ENCODE data around the gene DAPL1.
"Not testable (repeated sequence)": the region's sequence is repeated elsewhere in the genome, so short reads cannot be mapped to it uniquely, and the experiment has no call there.

DAPL1 gene

DNA sequence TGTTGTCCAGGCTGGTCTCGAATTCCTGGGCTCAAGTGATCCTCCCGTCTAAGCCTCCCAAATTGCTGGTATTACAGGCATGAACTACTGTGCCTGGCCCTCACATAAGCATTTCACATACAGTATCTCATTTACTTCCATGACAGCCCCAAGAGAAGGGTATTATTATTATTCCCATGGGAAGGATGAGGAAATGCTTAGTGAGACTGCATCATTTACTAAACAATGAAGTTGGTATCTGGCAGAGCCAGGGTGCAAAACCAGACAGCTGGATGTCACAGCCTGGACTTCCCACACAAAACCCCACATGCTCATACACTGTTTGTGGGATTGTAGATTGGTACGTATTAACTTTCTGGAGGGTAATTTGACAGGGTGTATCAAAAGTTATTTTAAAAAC lies 29.9 kb downstream of the DAPL1 start:
- no peak for DNase-seq

DNA sequence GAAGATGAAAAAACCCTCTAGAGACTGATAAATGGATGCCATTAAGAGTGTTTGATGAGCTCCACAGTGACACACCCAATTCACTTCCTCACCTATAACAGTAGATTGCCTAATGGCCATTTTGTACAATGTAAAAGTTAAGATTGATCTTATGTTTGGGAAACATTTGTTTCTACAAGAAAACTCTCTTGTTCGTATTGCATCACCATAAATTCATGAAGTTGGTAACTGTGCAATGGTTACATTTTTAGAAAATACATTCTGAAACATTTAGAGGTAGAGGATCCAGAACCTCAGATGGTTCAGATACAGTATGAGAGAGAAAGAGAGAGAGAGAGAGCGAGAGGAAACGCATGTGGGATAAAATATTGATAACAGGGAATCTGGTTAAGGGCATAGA lies 31.8 kb downstream of the DAPL1 start:
- no peak for DNase-seq

DNA sequence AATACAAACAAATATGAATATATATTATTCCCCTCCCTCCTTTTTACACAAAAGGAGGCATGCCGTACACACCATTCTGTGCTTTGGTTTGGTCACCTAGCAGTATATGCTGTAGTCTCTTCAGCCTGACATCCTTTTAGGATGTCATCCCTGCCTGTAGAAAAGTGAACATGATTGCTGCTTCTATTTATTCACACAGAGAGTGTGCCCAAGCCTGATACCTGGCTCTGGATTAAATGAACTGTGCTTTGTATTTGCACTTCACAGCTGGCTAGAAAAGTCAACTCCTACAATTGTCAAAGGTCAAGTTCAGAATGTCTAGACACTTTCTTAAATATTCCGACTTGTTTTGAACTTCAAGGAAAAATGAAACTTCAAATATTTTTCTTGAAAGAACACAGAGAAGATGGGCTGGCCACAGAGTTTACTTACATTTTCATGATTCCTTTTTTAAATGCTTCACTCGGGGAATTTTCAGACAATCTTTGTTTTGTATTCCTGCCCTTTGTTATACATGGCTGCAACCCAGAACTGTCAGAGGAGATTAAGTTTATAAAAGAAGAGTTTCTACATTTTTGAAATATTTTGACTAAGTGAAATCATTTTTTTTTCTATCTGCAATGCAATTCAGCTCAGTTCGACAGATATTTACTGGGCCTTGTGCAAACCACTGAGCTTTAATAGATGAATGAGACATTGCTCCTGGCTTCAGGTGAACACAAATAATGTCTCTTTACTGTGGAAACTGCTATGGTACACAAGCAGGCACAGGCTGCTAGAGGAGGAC lies 33.5 kb downstream of the DAPL1 start:
- no peak for DNase-seq

DNA sequence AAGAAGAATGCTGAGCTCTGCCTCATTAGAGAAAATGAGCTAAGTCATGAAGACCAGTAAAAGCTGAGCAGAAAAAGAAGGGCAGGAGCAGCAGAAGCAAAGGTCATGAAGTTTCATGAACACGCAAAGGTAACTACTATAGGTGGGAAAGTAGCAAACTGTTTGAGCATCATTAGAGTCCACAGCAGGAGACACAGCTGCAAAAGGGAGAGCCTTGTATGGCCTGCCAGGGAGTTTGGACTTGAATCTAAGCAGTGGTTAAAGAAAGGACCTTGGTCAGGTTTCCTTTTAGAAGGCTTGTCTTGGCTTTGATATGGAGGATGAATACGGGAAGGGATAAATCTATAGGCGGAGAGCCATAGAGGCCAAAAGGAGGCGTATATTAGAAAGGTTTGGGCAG lies 34.0 kb downstream of the DAPL1 start:
- no peak for DNase-seq

DNA sequence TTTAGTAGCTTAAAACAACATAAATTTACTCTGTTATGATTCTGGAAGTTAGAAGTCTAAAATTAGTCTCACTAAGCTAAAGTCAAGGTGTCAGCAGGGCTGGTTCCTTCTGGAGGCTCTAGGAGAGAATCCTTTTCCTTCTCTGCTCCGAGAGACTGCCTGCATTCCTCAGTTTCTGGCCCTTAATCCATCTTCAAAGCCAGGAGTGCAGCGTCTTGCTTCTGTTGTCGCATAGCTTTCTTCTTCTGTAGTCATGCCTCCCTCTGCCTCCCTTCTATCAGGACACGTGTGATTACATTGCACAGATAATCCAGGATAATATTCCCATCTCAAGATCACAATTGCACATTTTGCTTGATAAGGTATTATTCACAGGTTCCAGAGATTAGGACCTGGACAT lies 35.1 kb downstream of the DAPL1 start:
- no peak for DNase-seq

DNA sequence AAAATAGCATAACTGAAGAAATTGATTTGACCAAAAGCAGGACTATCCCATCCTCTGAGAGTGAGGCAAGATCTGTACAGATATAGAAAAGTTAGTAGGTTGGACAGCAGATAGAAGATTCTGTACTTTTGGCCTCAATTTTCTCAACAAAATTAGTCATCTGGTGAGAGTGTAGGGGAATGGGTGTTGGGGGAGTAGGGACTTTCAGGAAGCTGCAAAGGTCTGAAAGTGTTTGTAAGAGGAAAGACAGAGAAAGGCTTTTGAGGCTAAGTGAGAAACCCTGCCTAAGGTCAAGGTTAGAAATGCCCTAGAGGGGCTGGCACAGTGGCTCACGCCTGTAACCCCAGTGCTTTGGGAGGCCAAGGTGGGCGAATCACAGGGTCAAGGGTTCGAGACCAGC lies 40.3 kb downstream of the DAPL1 start:
- DNase-seq: no peak

DNA sequence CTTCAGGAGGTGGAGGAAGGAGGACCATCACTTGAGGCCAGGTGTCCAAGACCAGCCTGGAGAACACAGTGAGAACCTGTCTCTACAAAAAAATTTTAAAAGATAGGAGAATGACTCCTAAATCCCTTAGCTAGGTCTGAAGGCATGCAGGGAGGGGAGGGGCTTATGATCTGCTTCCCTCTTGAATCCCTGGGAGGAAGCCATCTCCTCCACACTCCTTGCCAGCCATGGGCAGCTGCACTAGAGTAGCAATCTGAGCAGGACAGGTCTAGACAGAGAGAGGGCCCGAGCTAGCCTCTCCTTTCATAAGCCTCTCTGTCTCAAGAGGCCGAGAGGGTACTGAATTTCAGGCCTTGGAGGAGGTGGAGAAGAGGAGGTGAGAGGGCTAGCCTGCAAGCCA lies 42.5 kb downstream of the DAPL1 start:
- DNase-seq: no peak

DNA sequence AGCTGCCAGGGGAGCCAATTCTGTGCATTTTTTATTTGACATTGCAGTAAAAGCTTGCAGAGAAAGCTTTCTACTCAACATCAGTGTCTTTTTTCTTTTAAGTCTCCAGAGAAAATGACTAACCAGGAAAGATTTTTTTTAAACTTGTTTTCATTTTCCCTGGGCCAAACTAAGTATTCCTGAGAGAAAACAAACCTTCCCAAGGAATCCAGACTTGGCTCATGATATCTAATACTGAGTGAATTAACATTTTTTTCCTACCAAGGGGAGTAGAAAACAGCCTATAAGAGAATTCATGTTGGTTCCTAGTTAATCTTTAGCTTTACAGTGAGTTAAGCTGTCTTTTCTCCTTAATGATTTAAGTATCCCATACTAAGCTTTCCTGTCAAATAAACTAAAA lies 46.7 kb downstream of the DAPL1 start:
- DNase-seq: no peak

DNA sequence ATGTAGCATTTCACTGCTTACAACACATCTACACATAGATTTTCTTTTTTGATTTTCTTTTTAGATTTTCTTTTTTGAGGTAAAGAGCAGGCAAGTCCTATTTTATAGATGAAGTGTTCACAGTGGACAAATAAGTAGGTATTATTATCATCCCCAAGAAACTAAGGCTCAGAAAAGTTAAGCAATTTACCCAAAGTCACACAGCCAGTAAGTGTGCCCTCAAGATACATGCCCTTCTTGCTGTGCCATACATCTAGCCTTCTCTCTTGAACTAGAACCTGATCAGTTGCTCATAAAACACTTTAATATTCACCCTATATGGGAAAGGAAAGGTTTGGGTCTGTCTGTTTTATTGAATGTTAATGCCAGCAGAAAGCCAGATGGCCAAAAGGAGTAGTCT lies 50.3 kb downstream of the DAPL1 start:
- DNase-seq: no peak

DNA sequence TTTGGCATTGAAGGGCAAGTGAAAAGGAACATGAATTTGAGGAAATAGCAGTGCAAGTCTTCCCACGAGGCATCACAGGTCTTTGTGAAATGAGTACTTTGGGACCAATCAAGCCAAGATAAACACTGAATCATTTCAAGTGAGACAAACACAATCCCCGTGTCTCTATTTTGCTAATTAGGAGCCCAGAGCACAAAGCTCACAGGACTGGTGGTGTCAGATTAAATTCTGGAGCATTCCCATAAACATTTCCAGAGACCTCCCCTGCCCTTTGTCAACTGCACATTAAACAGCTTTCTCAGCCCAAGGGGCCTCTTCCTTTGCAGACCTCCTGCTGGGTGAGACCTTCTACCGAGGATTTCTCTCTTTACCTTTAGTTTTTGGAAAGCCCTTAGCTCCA lies 50.7 kb downstream of the DAPL1 start:
- DNase-seq: no peak

DNA sequence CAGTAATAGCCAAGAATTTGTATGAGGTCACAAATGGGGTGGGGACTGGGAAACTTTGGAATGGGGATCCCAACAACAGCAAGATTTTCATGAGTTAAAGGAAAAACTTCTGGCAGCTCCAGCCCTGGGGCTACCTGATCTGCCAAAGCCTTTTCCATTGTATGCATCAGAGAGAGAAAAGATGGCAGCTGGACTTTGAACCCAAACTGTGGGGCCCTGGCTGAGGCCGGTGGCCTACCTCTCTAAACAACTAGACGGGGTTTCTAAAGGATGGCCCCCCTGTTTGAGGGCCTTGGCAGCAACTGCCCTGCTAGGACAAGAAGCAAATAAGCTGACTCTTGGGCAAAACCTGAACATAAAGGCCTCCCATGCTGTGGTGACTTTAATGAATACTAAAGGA lies 52.4 kb downstream of the DAPL1 start:
- not testable (repeated sequence) for DNase-seq

DNA sequence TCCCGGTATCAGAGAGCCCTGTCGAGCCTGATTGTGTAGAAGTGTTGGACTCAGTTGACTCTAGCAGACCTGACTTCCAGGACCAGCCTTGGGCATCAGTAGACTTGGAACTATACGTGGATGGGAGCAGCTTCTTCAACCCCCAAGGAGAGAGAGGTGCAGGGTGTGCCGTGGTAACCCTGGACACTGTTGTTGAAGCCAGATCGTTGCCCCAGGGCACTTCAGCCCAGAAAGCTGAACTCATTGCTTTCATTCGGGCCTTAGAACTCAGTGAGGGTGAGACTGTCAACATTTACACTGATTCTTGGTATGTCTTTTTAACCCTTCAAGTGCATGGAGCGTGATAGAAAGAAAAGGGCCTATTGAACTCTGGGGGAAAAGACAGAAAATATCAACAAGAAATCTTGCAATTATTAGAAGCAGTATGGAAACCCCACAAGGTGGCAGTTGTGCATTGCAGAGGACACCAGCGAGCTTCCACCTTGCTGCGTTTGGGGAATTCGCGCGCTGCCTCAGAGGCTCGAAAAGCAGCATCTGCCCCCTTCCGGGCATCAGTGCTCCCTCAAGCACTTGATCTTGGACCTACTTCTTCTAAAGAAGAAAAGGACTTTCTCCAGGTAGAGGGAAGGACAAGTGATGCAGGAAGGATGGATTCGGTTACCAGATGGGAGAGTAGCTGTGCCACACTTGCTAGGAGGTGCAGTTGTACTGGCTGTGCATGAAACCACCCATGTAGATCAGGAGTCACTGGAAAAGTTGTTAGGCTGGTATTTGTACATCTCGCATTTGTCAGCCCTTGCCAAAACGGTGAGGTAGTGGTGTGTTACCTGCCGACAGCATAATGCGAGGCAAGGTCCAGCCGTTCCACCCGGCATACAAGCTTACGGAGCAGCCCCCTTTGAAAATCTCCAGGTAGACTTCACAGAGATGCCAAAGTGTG lies 53.2 kb downstream of the DAPL1 start:
- not testable (repeated sequence) for DNase-seq

DNA sequence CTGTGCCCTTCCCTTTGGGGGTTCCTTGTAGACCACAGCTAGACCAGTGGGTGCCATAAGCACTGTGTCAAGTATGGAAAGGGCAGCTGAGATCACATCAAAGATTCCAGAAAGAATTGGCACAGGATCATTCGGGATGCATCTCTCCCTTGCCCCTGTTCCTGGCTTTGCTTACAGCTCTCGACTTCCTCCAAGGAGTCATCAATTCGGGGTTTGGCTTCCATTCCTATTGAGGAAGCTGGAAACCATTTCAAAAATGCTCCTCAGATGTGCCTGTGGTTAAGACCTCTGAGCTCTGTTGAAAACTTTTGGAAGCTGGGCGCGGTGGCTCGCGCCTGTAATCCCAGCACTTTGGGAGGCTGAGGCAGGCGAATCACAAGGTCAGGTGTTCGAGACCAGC lies 65.1 kb downstream of the DAPL1 start:
- DNase-seq: not testable (repeated sequence)

DNA sequence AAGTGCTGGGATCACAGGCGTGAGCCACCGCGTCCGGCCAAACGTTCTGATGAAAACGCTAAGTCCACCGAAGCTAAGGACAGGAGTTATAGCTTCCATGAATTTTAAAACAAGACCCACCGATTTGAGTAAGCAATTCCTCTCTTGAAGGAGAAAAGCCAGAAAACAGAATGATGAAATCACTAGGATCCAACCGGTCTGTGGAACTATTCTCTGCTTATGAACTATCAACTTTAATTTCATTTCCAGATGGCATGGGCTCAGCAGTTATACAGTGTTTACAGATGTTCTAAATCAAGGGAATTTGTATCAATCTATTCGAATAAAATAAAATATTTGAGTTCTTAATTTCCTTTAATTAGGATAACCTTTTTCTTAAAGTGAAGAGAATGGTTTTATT lies 66.5 kb downstream of the DAPL1 start:
- DNase-seq: not testable (repeated sequence)

DNA sequence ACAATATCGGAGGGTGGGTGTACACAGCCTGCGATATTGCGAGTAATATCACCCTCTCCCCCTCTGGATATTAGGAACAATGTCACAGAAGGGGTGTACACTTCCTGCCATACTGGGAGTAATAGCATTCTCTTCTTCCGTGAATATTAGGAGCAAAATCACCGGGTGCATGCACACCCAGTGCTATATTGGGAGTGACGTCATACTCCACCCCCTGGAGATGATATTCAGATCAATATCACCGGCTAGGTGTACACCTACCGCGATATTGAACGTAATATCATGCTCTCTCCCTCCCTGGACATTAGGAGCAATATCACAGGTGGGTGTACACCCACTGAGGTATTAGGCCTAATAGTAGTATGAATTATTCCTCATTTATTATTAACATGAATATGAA lies 70.4 kb downstream of the DAPL1 start:
- DNase-seq: not testable (repeated sequence)
